Activated CD4-positive, CD25-positive, alpha-beta regulatory T cell treated with anti-CD3 and anti-CD28 coated beads, Interleukin-2, amount 50 U/mL, for 16 hours (primary cell): ENCODE data around the gene SGO1.
A peak's percentile ranks its signal among the peaks of the same experiment; 100 is the strongest.
"Not testable (repeated sequence)": the region's sequence is repeated elsewhere in the genome, so short reads cannot be mapped to it uniquely, and the experiment has no call there.

Experiments
- DNase-seq: peaks from one replicate; pipeline ENCODE4 v3.0.0-alpha.2; 2020; ENCODE audit warnings: low read depth, low spot score

The SGO1 gene

DNA sequence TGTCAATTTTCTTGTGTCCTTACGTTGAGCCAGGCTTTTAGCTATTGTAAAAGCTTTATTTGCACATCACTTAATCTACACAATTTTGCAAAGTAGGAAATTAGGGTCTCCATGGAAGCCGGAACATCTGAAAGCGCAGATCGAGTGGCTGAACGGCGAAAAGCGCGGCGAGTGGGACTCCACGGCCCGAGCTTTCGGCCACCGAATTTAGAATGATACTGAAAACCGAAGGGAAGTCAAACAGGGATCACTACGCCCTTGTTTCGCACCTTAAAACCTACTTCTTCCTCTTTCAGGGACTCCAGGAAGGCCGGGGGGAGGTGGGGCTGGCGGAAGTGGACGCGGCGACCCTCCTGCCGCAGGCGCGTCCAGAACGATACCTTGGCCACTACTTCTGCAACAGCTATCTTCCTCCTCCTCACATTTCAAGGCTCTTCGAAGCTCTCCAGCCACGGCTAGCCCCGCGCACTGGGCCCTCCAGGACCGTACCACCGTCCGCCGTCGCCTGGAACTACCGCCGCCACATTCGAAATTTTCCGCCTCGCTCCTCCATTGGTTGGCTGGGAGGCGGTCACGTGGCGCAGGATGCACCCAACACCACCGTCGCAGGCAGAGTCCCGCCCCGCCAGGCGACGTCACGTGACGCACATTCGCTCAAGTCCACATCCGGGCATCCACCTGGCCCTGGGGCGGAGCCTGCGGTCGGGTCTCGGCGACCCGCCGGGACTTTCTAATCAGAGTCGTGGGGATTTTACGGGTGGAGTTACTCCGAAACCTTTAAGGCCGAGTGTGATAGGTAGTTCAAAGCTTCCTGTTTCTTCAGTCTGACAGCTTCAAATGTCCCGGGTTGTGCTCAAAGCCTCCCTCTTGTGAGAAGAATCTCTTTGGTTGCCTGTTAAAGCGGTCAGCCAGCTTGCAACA, at the start of gene SGO1:
Gene SGO1, minus strand, starts transcription at position 528 of the 921 bp plus-strand sequence. CDS start 2,179 bp downstream, outside the sequence.
- DNase-seq, result peak; percentile 100

DNA sequence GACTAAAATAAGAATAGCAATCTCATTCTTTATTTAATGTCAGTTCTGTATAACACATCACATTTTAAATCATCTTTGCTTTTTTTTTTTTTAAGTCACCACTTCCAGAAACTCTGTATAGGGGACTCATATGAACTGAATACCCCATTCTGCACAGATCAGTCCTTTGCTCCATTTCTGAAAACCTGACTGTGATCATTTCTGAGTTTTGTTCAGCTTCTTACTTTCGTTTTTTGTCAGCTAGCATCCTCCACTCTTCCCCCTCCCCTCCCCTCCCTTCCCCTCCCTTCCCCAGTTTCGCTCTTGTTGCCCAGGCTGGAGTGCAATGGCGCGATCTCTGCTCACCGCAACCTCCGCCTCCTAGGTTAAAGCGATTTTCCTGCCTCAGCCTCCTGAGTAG, 49.8 kb upstream of the SGO1 start:
- no peak for DNase-seq

DNA sequence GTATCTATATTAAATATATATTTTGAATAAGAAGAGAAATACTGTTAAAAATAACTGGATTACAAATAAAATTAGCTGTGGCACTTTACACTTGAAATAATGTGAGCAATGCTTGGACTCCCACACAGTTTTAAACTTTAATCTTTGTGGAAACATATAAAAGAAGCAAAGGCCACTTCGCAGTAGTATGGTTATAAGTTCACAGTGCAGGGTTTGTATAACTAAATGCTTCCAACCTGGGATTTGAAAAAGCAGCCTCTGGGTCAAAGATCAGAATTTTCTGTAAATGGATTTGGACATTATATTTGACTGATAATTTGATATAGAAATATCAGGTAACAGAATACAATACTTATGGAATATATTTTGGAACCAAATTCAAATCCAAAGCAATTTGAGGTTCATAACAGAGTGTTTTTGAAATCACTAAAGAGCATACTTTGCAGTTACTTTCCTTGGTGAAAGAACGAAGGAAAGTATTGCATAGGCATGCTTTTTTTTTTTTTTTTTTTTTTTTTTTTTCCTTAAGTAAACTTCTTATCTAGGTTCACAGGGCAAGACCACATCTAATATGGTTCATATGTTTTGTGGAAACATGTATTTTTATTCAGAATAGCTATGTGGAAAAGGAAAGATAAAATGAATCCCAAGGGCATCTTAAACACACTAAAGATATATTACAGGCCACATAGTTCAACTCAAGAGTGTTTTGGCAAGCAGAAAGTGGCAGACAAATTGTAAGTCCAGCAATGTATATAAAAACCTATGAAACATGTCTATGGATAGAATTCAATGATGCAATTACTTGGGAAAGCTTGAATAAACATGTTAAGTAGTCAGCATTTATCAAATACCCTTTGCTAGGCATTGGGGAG, 47.1 kb upstream of the SGO1 start:
- no peak for DNase-seq

DNA sequence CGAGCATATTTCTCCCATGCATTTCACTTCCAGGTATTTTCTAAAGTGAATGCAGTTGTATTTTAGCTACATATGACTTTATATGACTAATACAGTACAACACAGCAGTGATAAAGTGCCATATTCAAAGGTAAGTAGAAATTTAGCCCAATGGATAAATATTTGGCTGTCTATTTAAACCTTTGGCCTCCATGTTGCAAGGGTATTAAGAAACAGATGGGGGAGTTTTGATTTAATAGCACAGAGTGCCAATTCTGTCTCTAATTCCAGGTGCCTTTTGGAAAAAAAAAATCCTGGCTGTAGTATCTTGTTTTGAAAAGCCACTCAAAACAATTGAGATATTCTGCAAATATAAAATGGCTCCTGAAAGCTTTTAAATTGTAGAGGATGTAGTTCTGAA, 44.9 kb upstream of the SGO1 start:
- DNase-seq, result no peak

DNA sequence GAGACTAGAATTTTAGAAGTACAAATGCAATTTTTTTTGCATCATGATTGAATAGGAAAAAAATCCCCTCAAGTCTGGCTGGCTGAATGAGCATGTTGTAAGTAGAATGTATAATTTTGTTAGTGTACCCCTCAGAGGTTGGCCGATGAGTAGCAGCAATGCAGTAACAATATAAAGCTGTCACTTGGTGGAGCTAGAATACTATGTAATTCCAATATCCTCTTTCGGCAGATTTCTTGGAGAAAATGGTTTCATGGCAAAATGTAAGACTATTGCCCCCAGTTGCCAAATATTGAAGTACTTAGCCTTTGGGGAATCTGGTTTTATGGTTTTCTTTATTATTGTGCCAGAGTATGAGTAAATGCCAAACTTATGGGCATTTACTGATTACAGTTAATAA, 39.8 kb upstream of the SGO1 start:
- no peak for DNase-seq

DNA sequence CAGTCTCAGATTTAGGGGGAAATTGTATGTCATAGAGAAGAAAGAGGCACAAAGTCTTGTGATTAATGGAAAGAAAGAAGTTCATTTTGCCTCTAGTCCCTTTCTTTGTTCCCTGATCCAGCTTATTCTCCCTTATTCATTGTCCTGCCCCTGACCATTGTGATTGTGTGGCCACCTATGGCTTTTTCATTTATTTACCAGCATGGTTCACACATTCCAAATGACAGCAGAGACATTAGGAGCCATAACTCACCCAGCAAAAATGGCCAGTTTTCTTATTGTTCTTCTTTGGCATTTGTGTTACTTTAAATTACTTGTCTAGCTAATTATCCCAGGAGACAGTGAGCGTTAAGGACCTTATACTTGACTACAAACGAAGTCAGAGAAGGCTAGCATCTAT, 36.3 kb upstream of the SGO1 start:
- no peak for DNase-seq

DNA sequence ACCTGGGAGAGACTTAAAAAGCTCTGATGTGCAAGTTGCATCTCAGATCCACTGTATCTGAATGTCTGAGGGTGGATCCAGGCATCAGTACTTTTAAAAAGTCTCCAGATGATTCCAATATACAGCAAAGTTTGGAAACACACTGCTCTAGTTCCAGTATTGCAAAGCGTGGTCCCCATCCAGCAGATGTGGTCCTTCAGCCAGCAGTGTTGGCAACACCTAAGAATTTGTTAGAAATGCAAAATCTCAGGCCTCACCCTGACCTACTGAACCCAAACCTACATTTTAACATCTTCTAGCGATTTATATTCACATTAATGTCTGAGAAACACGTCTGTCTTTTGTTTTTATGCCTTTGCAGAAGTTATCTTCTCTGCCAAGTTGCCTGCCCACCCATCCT, 32.2 kb upstream of the SGO1 start:
- DNase-seq, result no peak

DNA sequence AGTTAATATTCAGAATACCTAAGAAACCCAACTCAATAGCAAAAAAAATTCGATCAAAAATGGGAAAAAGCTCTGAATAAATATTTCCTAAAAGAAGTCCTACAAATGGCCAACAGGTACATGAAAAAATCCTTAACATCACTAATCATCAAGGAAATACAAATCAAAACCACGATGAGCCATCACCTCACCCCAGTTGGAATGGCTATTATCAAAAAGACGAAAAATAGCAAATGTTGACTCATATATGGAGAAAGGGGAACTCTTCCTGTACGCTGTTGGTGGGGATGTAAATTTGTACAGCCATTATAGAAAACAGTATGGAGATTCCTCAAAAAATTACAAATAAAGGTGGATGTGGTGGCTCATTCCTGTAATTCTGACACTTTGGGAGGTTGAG, 29.6 kb upstream of the SGO1 start:
- DNase-seq, result no peak

DNA sequence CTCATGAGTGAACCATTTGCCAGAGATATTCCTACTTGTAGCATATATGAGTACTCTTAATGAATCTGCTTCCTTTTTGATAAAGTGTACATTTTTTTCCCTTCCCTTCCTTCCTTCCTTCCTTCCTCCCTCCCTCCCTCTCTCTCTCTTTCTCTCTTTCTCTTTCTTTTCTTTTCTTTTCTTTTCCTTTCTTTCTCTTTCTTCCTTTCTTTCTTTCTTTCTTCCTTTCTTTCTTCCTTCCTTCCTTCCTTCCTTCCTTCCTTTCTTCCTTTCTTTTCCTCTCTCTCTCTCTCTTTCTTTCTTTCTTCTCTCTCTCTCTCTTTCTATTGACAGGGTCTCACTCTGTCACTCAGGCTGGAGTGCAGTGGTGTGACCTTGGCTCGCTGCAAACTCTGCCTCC, 27.5 kb upstream of the SGO1 start:
- not testable (repeated sequence) for DNase-seq

DNA sequence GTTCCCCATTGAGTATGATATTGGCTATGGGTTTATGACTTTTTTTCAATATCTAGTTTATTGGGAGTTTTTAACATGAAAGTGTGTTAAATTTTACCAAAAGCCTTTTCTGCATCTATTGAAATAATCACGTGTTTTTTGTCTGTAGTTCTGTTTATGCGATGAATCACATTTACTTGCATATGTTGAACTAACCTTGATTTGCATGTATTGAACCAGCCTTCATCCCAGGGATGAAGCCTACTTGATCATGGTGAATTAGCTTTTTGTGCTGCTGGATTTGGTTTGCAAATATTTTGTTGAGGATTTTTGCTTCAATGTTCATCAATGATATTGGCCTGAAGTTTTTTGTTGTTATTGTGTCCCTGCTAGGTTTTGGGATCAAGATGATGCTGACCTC, 21.9 kb upstream of the SGO1 start:
- not testable (repeated sequence) for DNase-seq

DNA sequence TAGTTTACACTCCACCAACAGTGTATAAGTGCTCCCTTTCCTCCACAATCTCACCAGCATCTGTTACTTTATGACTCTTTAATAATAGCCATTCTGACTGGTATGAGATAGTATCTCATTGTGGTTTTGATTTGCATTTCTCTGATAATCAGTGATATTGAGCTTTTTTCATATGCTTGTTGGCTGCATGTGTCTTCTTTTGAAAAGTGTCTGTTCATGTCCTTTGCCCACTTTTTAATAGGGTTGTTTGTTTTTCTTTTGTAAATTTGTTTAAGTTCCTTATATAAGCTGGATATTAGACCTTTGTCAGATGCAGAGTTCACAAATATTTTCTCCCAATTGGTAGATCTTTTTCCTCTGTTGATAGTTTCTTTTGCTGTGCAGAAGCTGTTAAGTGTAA, 19.9 kb upstream of the SGO1 start:
- not testable (repeated sequence) for DNase-seq

DNA sequence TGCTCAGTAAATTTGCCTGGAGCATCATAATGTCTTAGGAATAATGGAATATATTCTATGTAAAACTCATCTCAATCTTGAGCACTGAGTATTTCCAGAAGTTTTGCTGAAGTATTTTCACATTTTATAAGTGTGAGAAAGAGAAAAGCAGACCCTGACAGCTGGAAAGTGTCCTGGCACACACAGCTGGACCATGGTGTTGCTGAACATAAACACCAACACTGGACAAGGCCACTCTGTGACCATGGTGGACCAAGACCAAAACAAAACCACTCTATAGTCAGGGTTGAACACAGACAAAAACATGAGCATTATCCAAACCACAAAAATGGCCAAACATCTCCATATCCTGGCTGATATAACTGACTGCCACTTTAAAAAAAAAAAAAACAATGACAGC, 15.1 kb upstream of the SGO1 start:
- no peak for DNase-seq

DNA sequence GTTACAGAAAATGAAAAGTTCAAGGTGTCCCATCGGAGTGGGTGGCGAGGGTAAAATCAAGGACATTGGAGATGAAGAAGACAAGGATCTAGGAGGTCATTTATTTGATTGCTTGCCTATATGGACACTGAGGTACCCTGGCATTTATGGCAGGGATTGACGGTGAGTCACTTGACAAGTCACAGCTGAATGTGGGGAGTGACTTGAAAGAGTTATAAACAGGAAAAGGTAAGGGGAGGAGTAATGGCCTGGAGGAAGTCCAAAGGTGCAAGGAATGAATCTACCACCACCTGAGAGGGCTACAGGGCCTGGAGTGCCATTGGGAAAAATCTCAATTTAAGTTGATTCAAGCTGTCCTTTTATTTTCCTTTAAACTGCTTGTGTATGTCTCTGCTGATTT, 11.8 kb upstream of the SGO1 start:
- no peak for DNase-seq

DNA sequence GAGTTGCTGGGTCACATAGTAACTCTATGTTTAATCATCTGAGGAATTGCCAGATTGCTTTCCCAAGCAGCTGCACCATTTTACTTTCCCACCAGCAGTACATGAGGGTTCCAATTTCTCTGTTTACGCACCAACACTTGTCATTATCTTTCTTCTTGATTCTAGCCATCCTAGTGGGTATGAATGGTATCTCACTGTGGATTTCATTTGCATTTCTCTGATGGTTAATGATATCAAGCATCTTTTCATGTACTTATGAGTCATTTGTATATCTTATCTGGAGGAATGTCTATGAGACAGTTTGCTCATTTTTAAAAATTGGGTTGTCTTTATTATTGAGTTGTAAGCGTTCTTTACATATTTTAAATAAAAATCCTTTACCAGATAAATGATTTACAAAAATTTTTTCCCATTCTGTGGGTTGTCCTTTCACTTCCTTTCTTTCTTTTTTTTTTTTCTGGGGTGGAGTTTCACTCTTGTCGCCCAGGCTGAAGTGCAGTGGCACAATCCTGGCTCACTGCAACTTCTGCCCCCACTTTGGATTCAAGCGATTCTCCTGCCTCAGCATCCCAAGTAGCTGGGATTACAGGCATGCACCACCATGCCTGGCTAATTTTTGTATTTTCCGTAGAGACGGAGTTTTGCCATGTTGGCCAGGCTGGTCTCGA, 8.9 kb upstream of the SGO1 start:
- DNase-seq, result no peak

DNA sequence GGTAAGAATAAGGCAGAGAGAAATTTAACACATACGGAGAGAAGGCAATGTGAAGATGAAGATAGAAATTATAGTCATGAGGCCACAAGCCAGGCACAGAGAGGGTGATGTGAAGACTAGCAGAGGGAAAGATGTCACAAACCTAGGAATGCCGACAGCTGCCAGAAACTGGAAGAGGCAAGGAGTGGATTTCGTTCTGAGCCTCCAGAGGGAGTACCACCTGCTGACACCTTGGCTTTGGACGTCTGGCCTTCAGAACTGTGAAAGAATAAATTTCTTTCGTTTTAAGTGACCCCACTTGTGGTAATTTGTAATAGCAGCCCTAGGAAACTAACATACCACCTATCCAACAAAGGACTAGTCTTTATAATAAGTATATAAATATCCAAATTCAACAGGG, 5.0 kb upstream of the SGO1 start:
- no peak for DNase-seq

DNA sequence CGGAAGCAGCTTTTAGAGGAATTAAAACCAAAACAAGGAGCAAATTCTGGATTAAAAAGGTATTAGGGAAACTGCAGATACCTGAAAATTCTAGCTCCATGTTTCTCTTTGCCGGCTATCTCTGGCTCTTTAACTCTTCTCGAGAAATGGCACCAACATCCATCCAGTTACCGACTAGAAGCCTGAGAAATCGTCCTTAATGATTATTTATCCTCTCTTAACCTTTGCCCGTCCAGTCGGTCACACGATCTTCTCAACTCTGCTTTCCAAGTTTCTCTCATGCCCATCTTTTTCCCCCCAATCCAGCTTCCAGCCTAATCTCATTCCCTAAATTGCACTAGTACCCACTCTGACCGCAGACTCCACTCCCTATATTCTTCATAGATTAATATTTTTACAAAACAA, 596 bp upstream of the SGO1 start:
- DNase-seq, result no peak

DNA sequence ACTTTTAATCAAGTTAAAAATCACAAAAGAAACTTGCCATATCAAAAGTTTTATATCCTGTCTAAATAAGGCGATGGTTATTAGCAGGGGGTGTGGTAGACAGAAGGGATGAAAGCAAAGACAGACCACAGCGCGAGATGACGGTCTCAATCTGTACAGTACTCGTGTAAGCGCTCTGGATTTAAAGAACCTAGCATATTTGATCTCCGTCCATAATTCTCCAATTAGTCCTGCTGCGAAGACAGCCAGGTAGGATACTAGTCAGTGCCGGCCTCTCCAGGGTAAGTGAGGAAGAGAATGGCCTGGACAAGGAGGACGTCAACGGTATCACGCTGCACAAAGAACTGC, 701 bp downstream of the SGO1 start:
- DNase-seq, result no peak

DNA sequence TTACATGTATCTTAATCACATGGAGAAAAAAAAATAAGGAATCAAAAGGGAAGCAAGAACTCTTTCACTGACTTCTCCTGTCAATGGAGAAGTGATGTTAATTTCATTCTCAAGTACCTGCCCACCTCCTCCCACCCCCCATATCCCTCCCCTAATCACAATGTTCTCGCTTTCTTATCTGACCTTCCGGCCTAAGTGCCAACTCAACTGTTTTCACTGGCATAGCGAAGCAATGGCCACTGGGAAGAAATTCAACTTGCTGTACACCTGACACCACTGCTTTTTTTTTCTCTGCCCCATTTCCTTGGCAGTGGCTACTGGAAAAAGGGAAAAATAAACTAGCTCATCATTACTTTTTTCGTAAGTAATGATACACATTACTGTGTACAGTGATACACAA, 3.8 kb downstream of the SGO1 start:
- no peak for DNase-seq

DNA sequence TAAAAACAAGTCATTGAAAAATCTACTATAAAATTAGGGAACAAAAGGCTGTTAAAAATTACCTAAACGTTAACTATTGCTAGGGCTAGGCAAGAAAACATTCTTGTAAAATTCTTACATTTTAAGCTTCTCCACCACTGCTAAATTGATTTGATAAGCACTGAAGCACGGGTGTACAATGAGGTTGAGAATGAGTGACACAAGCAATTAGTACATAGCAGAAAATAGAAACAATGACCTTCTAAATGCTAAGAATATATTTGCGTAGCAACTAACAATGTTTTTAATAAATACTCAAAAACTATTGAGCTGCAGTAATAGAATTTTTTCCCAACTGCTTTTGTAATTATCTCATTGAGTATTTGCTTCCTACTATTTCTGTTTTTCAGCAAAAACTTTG, 4.7 kb downstream of the SGO1 start:
- DNase-seq, result no peak

DNA sequence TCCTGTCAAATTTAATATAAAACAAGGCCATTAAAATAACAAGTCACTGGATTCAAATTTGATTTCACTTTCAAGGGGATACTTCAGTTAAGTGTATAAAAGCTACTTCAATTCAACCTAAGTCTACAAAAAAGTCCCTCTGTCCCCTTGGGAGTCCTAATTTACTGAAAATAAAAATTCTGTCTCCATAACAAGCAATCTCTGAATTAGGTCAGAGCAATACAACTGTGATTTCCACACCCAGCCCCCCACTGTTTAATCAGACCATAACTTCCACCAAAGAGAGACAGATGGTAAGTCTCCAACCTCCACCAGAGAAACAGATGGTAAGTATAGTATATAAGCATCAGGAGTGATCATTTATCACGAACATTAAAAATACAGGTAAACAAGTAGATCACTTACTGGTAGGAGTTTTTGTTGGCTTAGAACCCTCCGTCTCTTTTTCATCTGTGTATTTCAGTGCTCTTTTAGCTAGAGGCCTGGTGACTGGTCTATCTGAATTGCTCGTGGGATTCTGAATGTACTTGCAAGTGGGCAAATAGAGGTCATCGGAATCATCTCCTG, 12.1 kb downstream of the SGO1 start:
- DNase-seq, result no peak

DNA sequence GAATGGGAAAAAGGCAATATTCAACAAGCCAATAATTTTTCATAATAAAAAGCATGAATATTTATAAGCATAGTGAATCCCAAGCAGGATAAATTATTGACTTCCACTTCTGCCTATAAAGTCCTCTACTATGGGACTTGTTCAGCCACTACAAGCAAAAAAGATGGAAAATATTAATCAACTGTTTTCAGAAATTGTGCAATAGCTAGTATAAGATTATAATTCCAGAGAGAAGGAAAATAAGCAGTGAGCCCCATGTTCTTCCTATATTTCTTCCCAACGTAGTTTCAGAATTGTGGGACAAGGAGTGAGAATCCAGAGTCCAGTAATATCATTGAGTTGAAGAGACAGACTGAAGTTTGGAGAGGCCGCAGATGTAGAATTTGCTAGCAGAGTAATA, 24.3 kb downstream of the SGO1 start:
- DNase-seq, result no peak

DNA sequence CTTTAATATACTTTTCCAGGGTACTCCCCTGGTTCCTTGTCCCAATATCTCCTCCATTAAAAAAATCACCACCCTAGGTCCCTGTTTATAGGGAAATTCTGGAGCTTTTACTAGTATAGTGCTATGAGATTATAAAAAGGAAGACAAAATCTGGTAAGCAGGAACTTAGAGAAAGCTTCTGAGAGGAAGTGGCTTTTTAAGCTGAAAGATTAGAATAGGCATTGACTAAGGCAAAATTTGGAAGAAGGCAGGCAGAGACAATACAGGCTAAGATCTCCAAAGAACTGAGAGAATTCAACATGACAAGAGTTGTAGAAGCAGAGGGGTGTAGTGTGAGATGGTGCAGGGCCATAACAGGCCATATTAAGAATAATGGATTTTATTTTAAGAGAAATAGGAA, 25.8 kb downstream of the SGO1 start:
- DNase-seq, result no peak
